Thymus (tissue), 11 donors: ENCODE data around the gene ADPRH. TPM values are rescaled to one million over a fixed set of nuclear protein-coding genes. Genes with fewer than 3 reads are reported as not detected.

Experiments
- DNase-seq, 9 donors: peaks; one replicate each; pipeline ENCODE4 v3.0.0-alpha.2; 2013; ENCODE audit warnings: low spot score in 9 of 9, low read depth in 6 of 9, missing footprints in 1 of 9
- H3K27ac ChIP-seq, 2 donors: one replicate each; pipeline ENCODE4 v1.5.1; 2013; ENCODE audit warnings: control low read depth in 1 of 2, low read depth in 1 of 2, low read length in 1 of 2, mild to moderate bottlenecking in 1 of 2, moderate library complexity in 1 of 2
- H3K27me3 ChIP-seq, 2 donors: one replicate each; pipeline ENCODE4 v1.5.1; 2013; ENCODE audit warnings: low read length in 1 of 2; ENCODE audit not compliant: control insufficient read depth in 2 of 2, insufficient read depth in 1 of 2
- H3K36me3 ChIP-seq, 2 donors: one replicate each; pipeline ENCODE4 v1.5.1; 2013; ENCODE audit warnings: low read length in 1 of 2, mild to moderate bottlenecking in 1 of 2, moderate library complexity in 1 of 2; ENCODE audit not compliant: control insufficient read depth in 2 of 2, insufficient read depth in 2 of 2
- H3K4me1 ChIP-seq, 2 donors: one replicate each; pipeline ENCODE4 v1.5.1; 2013; ENCODE audit warnings: low read length in 2 of 2; ENCODE audit not compliant: control insufficient read depth in 2 of 2, insufficient read depth in 2 of 2
- H3K4me3 ChIP-seq, 2 donors: one replicate each; pipeline ENCODE4 v1.5.1; 2013; ENCODE audit warnings: low read length in 2 of 2, control low read depth in 1 of 2, mild to moderate bottlenecking in 1 of 2
- H3K9me3 ChIP-seq, 2 donors: one replicate each; pipeline ENCODE4 v1.5.1; 2013; ENCODE audit warnings: low read length in 1 of 2, mild to moderate bottlenecking in 1 of 2; ENCODE audit not compliant: control insufficient read depth in 2 of 2, insufficient read depth in 1 of 2
- WGBS: extraction: QIAGEN DNeasy Blood & Tissue Kit; methylation state at CpG from one replicate; pipeline ENCODE4 v1.1.7; 2013; 5-methylcytosine and 5-hydroxymethylcytosine counted together
- polyA plus RNA-seq: library from polyadenylated mRNA; stranded (reverse); fragments of 200-250 nt; gene quantifications from one replicate; pipeline ENCODE4 v1.2.3, GENCODE V29; 2013
- total RNA-seq: library from RNA; stranded (reverse); fragments of 120-200 nt; gene quantifications from one replicate; pipeline ENCODE4 v1.2.4, GENCODE V29; 2013
- donor health status: healthy.

Gene ADPRH
- total and polyA plus RNA-seq, 2 donors, result 2.5 to 8.2 TPM

GRCh38 chr3:119613201-119613600 lies 33.9 kb downstream of the ADPRH start:
- H3K27me3 ChIP-seq, result no peaks in the 10 kb centered on the region
- H3K4me3 ChIP-seq, result no peak overlapping the region
- 97% methylated on average over 1 of the region's 1 CpG for WGBS
- H3K36me3 ChIP-seq, result no peaks in the 10 kb centered on the region
- H3K9me3 ChIP-seq, result no peaks in the 10 kb centered on the region
- DNase-seq, result no peak
- H3K4me1 ChIP-seq, result no peaks in the 10 kb centered on the region
- no peak overlapping the region for H3K27ac ChIP-seq

DNA sequence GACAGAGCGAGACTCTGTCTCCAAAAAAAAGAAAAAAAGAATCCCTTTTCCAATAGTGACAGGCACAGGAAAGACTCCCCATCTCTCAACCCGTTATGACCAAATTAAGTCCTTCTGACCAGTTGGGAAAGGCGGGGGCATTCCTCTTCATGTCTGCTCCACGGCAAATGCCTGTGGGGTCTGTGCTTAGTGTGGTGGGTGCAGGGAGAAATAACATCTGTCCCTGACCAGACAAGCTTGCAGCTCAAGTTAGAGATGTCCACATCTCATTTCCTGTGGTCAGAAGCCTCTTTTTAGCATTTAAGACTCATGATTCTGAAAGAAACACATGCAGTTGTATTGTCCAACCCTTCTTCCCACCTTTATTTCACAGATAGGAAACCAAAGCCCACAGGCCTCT lies 34.6 kb downstream of the ADPRH start:
- Histone ChIP-seq H3K4me3 (no peak overlapping the region), H3K36me3 (no peaks in the 10 kb centered on the region), H3K9me3 (no peaks in the 10 kb centered on the region), H3K27me3 (no peaks in the 10 kb centered on the region), H3K27ac (no peak overlapping the region), H3K4me1 (no peaks in the 10 kb centered on the region)
- no peak for DNase-seq
- WGBS, result 99% methylated on average over 4 of the region's 4 CpGs

DNA sequence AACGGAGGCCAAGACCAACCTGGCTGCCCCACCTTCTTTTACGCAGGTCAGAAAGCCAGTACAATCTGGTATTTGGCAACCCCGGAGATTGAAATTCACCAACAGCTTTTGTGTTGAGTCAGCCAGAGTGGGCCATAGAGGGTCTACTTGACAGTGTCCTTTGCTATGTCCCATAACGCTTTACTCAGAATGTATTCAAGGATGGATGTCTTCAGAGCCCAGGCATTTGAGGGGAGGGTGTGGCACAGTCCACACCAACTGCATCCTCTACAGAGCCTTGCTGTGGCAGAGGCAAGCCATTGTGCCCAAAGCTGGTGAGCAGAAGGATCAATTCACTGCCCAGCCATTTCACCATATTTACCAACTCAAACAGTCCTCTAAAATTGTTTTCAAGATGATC lies 36.8 kb downstream of the ADPRH start:
- no peak overlapping the region for H3K4me3 ChIP-seq
- 87% methylated on average over 4 of the region's 4 CpGs for WGBS

DNA sequence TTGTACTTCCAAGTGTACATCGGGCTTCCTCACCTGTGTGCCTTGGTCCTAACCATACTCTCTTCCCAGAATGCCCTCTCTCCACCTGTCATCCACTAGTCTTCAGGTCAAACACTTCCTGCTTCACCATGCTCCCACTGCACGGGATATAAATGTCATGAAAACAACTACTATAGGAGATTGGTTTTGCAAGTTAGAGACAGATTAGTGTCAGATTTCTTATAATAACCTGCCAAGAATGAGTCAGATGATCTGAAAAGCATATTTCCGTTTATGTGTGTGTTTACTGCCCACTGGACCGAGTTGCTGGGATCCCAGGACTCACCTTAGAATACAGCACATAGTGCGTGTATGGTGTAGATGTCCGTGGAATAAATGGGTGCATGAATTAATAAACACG lies 39.8 kb downstream of the ADPRH start:
- no peak overlapping the region for H3K27ac ChIP-seq
- H3K4me1 ChIP-seq, result no peaks in the 10 kb centered on the region
- no peak for DNase-seq
- no peaks in the 10 kb centered on the region for H3K27me3 ChIP-seq
- no peaks in the 10 kb centered on the region for H3K9me3 ChIP-seq
- H3K4me3 ChIP-seq, result no peak overlapping the region
- 92% methylated on average over 7 of the region's 7 CpGs for WGBS
- no peaks in the 10 kb centered on the region for H3K36me3 ChIP-seq

More for the DNA sequence above, 36.8 kb downstream of the ADPRH start:
- Histone ChIP-seq H3K27me3 (no peaks in the 10 kb centered on the region), H3K36me3 (no peaks in the 10 kb centered on the region), H3K9me3 (no peaks in the 10 kb centered on the region), H3K27ac (no peak overlapping the region), H3K4me1 (no peaks in the 10 kb centered on the region)
- DNase-seq, result no peak

DNA sequence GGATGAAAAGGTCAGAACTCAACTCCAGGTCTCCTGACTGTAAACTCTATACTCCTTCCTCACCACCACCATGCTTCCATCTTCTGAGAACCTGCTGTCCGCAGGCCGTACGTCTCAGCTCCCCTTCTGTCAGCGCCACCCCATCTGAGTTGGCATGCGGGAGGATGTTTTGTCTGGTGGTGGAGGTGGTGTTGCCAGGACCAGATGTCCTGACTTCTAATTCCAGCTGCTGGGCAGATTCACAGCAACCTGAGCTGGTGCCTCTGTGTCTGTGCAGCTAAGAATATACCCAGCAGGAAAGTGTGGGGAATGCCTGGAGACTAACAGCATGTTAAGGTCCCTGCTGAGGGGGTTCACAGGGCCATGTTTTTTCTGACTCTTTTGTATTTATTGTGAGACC lies 41.6 kb downstream of the ADPRH start:
- WGBS, result 98% methylated on average over 5 of the region's 5 CpGs
- no peaks in the 10 kb centered on the region for H3K9me3 ChIP-seq
- H3K27ac ChIP-seq, result no peak overlapping the region
- no peaks in the 10 kb centered on the region for H3K36me3 ChIP-seq
- no peaks in the 10 kb centered on the region for H3K27me3 ChIP-seq
- H3K4me1 ChIP-seq, result no peaks in the 10 kb centered on the region
- no peak for DNase-seq
- no peak overlapping the region for H3K4me3 ChIP-seq

GRCh38 chr3:119624002-119624720 lies 44.9 kb downstream of the ADPRH start:
- no peaks in the 10 kb centered on the region for H3K36me3 ChIP-seq
- H3K4me3 ChIP-seq, result no peak overlapping the region
- DNase-seq, result no peak
- no peaks in the 10 kb centered on the region for H3K27me3 ChIP-seq
- WGBS, result 98% methylated on average over 9 of the region's 9 CpGs
- H3K9me3 ChIP-seq, result no peaks in the 10 kb centered on the region
- H3K4me1 ChIP-seq, result peaks cover 0 to 2% of the 10 kb centered on the region in 2 donors
- no peak overlapping the region for H3K27ac ChIP-seq

- H3K4me1 ChIP-seq, result peaks cover 0 to 2% of the 10 kb centered on the region in 2 donors
- no peaks in the 10 kb centered on the region for H3K27me3 ChIP-seq
- H3K27ac ChIP-seq, result no peak overlapping the region
- H3K4me3 ChIP-seq, result no peak overlapping the region
- WGBS, result 94% methylated on average over 8 of the region's 8 CpGs
- no peak for DNase-seq
- H3K36me3 ChIP-seq, result no peaks in the 10 kb centered on the region
- no peaks in the 10 kb centered on the region for H3K9me3 ChIP-seq
Observed at GRCh38 chr3:119625451-119626153, 46.3 kb downstream of the ADPRH start.

DNA sequence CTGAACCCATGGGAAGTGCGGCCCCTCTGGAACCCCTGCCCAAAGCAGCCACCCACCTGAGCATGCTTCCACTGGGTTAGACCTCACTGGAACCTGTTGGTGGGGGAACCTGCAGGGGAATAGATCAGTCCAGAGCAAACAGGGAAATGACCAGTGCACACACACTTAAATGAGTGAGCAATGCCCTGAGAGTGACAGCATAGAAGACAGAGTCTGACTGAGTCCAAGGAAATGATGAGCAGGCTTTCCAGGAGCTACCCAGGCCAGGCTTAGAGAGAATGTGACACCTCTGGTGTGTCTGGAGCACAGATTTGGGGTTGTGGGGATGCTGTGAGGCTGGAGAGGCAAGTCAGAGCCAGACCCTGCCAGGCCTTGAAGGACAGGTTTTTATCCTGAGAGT lies 46.9 kb downstream of the ADPRH start:
- WGBS, result 100% methylated on average over 1 of the region's 1 CpG
- Histone ChIP-seq H3K27ac (no peak overlapping the region), H3K9me3 (no peaks in the 10 kb centered on the region), H3K4me1 (peaks cover 0 to 2% of the 10 kb centered on the region in 2 donors), H3K4me3 (no peak overlapping the region), H3K27me3 (no peaks in the 10 kb centered on the region), H3K36me3 (no peaks in the 10 kb centered on the region)
- no peak for DNase-seq

DNA sequence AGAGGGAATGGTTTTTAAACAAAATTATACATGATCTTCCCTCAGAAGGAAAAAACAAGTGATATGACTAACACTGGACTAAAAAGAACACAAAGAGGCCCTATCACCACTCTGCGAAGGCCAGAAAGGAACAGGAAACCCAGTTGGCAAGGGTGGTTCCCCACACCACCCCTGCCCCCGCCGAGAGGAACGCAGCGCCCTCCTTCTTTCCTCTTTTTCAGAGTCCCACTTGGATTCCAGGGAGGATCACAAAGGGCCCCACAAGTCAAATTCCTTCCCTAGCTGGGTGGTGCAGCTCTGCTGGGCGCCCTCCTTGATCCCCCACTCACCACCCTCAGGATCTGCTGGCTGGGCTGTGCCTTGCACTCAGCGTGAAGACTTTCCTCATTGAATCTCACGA lies 48.2 kb downstream of the ADPRH start:
- H3K27me3 ChIP-seq, result no peaks in the 10 kb centered on the region
- H3K27ac ChIP-seq, result peak overlapping the region in 1 of 2 donors; percentile 43
- H3K9me3 ChIP-seq, result no peaks in the 10 kb centered on the region
- 49% methylated on average over 8 of the region's 8 CpGs for WGBS
- no peaks in the 10 kb centered on the region for H3K36me3 ChIP-seq
- no peak overlapping the region for H3K4me3 ChIP-seq
- peaks cover 0 to 2% of the 10 kb centered on the region in 2 donors for H3K4me1 ChIP-seq
- DNase-seq, result no peak
